Esophagus muscularis mucosa (tissue), 4 donors: ENCODE results near the gene TRIP10. TPM values are rescaled to one million over a fixed set of nuclear protein-coding genes. Genes with fewer than 3 reads are reported as not detected.
A peak's percentile ranks its signal among the peaks of the same experiment; 100 is the strongest.

Source experiments
- DNase-seq: peaks from one replicate; pipeline ENCODE4 v3.0.0-alpha.2; 2017; ENCODE audit errors: extremely low spot score
- H3K27ac ChIP-seq, 4 donors: fragments of 200-600 bp; sonication (generic); replicated peaks in 1 of 4; 1 replicate in 3 of 4; 2 replicates in 1 of 4; pipeline ENCODE4 v1.5.1; 2016 to 2019; ENCODE audit warnings: mild to moderate bottlenecking in 1 of 4
- H3K27me3 ChIP-seq, 4 donors: fragments of 200-600 bp; sonication (generic); one replicate each; pipeline versions ENCODE4 v1.5.1 to v1.6.0; 2016 to 2019
- H3K36me3 ChIP-seq, 4 donors: fragments of 200-600 bp; sonication (generic); one replicate each; pipeline ENCODE4 v1.5.1; 2016 to 2019
- H3K4me1 ChIP-seq, 4 donors: fragments of 200-600 bp; sonication (generic); one replicate each; pipeline ENCODE4 v1.5.1; 2016 to 2019
- H3K4me3 ChIP-seq, 4 donors: fragments of 200-600 bp; sonication (generic); 1 replicate in 2 of 4; 2 replicates in 2 of 4; pipeline ENCODE4 v1.5.1; 2016 to 2019; ENCODE audit warnings: mild to moderate bottlenecking in 4 of 4, moderate library complexity in 1 of 4
- H3K9me3 ChIP-seq, 4 donors: fragments of 200-600 bp; sonication (generic); 1 replicate in 3 of 4; 2 replicates in 1 of 4; pipeline ENCODE4 v1.5.1; 2016 to 2019
- EP300 ChIP-seq: sonication (generic); formaldehyde crosslinking; IDR thresholded peaks from one replicate; pipeline ENCODE4 v1.6.1; 2017; ENCODE audit warnings: antibody characterized with exemption
- POLR2A ChIP-seq: fragments of 450-650 bp; IDR thresholded peaks from one replicate; pipeline ENCODE4 v1.6.1; 2017; ENCODE audit warnings: antibody characterized with exemption, moderate library complexity, mild to moderate bottlenecking, low read depth
- POLR2AphosphoS5 ChIP-seq, 2 donors: sonication (generic); formaldehyde crosslinking; IDR thresholded peaks; one replicate each; pipeline ENCODE4 v1.6.1; 2017; ENCODE audit warnings: antibody characterized with exemption in 2 of 2
- WGBS: methylation state at CpG from one replicate; pipeline ENCODE4 v1.1.5; 2018; 5-methylcytosine and 5-hydroxymethylcytosine counted together
- intact Hi-C: fragments of 100-400 bp; cut with DNase I; formaldehyde crosslinking; loops from one replicate; pipeline ENCODE4 v1.15.1; 2023
- total RNA-seq, 4 donors: library from RNA; depleted of rRNA; stranded (reverse); fragments of >200 nt; gene quantifications; one replicate each; pipeline versions ENCODE4 v1.1.0 to v1.2.1, GENCODE V29; 2016
- TF ChIP-seq, protein P1 (sequence below), 3 experiments: fragments of 200-600 bp in 2 of 3; fragments of 450-650 bp in 1 of 3; sonication (generic) in 2 of 3; IDR thresholded peaks; one replicate each; pipeline ENCODE4 v1.5.1; 2017 to 2019; ENCODE audit warnings: antibody characterized with exemption in 3 of 3, mild to moderate bottlenecking in 2 of 3, moderate library complexity in 1 of 3

TRIP10 gene
- total RNA-seq, 4 donors from 2014 or later, result 85.8 to 148 (median 118) TPM

DNA sequence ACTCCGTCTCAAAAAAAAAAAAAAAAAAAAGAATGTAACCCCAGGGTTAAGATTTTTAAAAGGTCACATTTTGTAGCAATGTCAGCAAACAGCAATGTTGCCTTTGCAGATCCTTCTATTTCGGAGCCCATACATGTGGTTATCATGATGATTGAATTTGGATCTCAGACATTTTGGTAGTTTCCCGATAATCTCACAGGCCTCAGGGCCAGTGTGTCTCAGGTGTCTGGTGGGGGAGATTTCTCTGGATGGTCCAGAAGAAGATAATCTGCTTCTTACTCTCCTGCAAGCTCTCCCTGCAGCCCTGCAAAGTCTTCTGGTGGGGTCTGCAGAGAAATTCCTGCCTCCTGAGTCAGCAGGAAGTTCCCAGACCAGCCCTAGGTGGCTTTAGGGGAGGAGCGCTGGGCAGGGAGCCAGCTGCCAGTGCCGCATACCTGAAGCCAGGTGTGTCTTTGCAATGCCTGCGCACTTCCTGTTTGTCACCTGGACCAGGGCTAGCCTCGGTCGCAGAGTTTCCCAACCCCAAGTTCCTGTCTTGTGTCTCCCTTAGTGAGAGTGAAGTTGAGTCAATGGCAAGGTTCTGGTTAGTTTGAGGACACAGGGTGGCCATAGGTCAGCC lies 26.4 kb downstream of the TRIP10 start:
- H3K4me1 ChIP-seq, result peaks cover 17 to 22% (median 21%) of the 10 kb centered on the region in 4 donors
- peaks cover 0 to 80% (median 20%) of the 10 kb centered on the region in 4 donors for H3K27me3 ChIP-seq
- no peak overlapping the region for H3K27ac ChIP-seq
- no peaks in the 10 kb centered on the region for H3K36me3 ChIP-seq
- TF ChIP-seq, protein P1, sequence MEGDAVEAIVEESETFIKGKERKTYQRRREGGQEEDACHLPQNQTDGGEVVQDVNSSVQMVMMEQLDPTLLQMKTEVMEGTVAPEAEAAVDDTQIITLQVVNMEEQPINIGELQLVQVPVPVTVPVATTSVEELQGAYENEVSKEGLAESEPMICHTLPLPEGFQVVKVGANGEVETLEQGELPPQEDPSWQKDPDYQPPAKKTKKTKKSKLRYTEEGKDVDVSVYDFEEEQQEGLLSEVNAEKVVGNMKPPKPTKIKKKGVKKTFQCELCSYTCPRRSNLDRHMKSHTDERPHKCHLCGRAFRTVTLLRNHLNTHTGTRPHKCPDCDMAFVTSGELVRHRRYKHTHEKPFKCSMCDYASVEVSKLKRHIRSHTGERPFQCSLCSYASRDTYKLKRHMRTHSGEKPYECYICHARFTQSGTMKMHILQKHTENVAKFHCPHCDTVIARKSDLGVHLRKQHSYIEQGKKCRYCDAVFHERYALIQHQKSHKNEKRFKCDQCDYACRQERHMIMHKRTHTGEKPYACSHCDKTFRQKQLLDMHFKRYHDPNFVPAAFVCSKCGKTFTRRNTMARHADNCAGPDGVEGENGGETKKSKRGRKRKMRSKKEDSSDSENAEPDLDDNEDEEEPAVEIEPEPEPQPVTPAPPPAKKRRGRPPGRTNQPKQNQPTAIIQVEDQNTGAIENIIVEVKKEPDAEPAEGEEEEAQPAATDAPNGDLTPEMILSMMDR (IDR thresholded peaks at IDR 0.05), result no peak
- TF ChIP-seq EP300 (no peak), POLR2A (no peak)
- WGBS, result 53% methylated on average over 5 of the region's 8 CpGs
- no peak overlapping the region for H3K4me3 ChIP-seq
- intact Hi-C loops, result no loop called here
- DNase-seq, result no peak
- no peaks in the 10 kb centered on the region for H3K9me3 ChIP-seq

- intact Hi-C loops, result no loop called here
Observed at GRCh38 chr19:6766357-6767080, 27.0 kb downstream of the TRIP10 start.

GRCh38 chr19:6767081-6767356 lies 27.5 kb downstream of the TRIP10 start:
- H3K4me3 ChIP-seq, result peak overlapping the region; percentile 21 to 55 (median 38)
- intact Hi-C loops, result no loop called here
- 2% methylated on average over 9 of the region's 15 CpGs for WGBS

More at GRCh38 chr19:6766357-6767080, 27.0 kb downstream of the TRIP10 start:
- Histone ChIP-seq H3K27ac (peak overlapping the region in 1 of 4 donors; percentile 28), H3K36me3 (no peaks in the 10 kb centered on the region), H3K4me1 (peaks cover 17 to 22% (median 21%) of the 10 kb centered on the region in 4 donors), H3K4me3 (peak overlapping the region; percentile 21 to 55 (median 38)), H3K9me3 (no peaks in the 10 kb centered on the region), H3K27me3 (peaks cover 0 to 77% (median 20%) of the 10 kb centered on the region in 4 donors)
- no peak for DNase-seq
- TF ChIP-seq POLR2AphosphoS5 (IDR thresholded peaks at IDR 0.05), result no peak
- no peak for TF ChIP-seq EP300
- TF ChIP-seq POLR2A, result no peak
- TF ChIP-seq, protein P1 (IDR thresholded peaks at IDR 0.05), result no peak
- 26% methylated on average over 16 of the region's 16 CpGs for WGBS

GRCh38 chr19:6767357-6768235 lies 28.1 kb downstream of the TRIP10 start, which contains the start of gene SH2D3A:
SH2D3A (minus strand) TSS chr19:6767435; CDS start chr19:6763748, 3,687 bp downstream.
- intact Hi-C loops, result no loop called here
- H3K9me3 ChIP-seq, result no peaks in the 10 kb centered on the region
- DNase-seq, result no peak
- no peak for TF ChIP-seq POLR2A
- TF ChIP-seq, protein P1 (IDR thresholded peaks at IDR 0.05), result no peak
- TF ChIP-seq POLR2AphosphoS5 (IDR thresholded peaks at IDR 0.05), result no peak
- no peak for TF ChIP-seq EP300
- peaks cover 17 to 22% (median 21%) of the 10 kb centered on the region in 4 donors for H3K4me1 ChIP-seq
- WGBS, result 7% methylated on average over 41 of the region's 47 CpGs
- peaks cover 0 to 81% (median 20%) of the 10 kb centered on the region in 4 donors for H3K27me3 ChIP-seq
- peak within 1 kb of the TSS in 2 of 4 donors; percentile 10 to 28 for H3K27ac ChIP-seq
- no peaks in the 10 kb centered on the region for H3K36me3 ChIP-seq
- peak within 1 kb of the TSS; percentile 21 to 55 (median 38) for H3K4me3 ChIP-seq

More at GRCh38 chr19:6767081-6767356, 27.5 kb downstream of the TRIP10 start:
- Histone ChIP-seq H3K36me3 (no peaks in the 10 kb centered on the region), H3K27me3 (peaks cover 0 to 75% (median 20%) of the 10 kb centered on the region in 4 donors), H3K4me1 (peaks cover 17 to 22% (median 21%) of the 10 kb centered on the region in 4 donors), H3K9me3 (no peaks in the 10 kb centered on the region), H3K27ac (peak overlapping the region in 1 of 4 donors; percentile 28)
- DNase-seq, result no peak
- TF ChIP-seq EP300 (no peak), POLR2AphosphoS5 (IDR thresholded peaks at IDR 0.05) (no peak), POLR2A (no peak)
- TF ChIP-seq, protein P1 (IDR thresholded peaks at IDR 0.05), result no peak
